ENCODE measurements around the gene EPHB3.

GRCh38 chr3:184566441-184567414 lies 5.1 kb downstream of the EPHB3 start:
- TF ChIP-seq EP300 (IDR thresholded peaks at IDR 0.05; ENCODE audit: low read depth), result no peak
- TF ChIP-seq CTCF (IDR thresholded peaks at IDR 0.05), result no peak
- no peak for TF ChIP-seq POLR2A (IDR thresholded peaks at IDR 0.05)
